Ectodermal cell (in vitro differentiated cells): ENCODE measurements around the gene NAV2.

Experiments
- H3K27ac ChIP-seq: 2 replicates; pipeline ENCODE4 v1.7.0; 2013; ENCODE audit warnings: mild to moderate bottlenecking, low read depth, low read length; ENCODE audit not compliant: insufficient read depth, poor library complexity, severe bottlenecking
- H3K27me3 ChIP-seq: 2 replicates; pipeline ENCODE4 v1.7.0; 2013; ENCODE audit warnings: mild to moderate bottlenecking, low read length; ENCODE audit not compliant: insufficient read depth, control insufficient read depth, poor library complexity, severe bottlenecking
- H3K36me3 ChIP-seq: one replicate; pipeline ENCODE4 v1.7.0; 2013; ENCODE audit warnings: low read length; ENCODE audit not compliant: control insufficient read depth, insufficient read depth
- H3K4me1 ChIP-seq: one replicate; pipeline ENCODE4 v1.7.0; 2013; ENCODE audit warnings: low read length; ENCODE audit not compliant: control insufficient read depth, insufficient read depth
- H3K4me3 ChIP-seq: 2 replicates; pipeline ENCODE4 v1.7.0; 2013; ENCODE audit warnings: low read depth, low read length, control low read depth; ENCODE audit not compliant: insufficient read depth
- H3K9me3 ChIP-seq: 2 replicates; pipeline ENCODE4 v1.7.0; 2013; ENCODE audit warnings: mild to moderate bottlenecking, low read length, moderate library complexity; ENCODE audit not compliant: control insufficient read depth
- WGBS, 2 experiments: methylation state at CpG; one replicate each; pipeline ENCODE4 v1.1.7; 2013; ENCODE audit warnings: missing lambda C conversion rate in 2 of 2; 5-methylcytosine and 5-hydroxymethylcytosine counted together

The NAV2 gene

GRCh38 chr11:20089367-20089766 lies 376.7 kb downstream of the NAV2 start:
- WGBS, 2 experiments, result 86 to 94% methylated on average over 3 of the region's 3 CpGs
- Histone ChIP-seq H3K27ac (no peak overlapping the region), H3K9me3 (no peaks in the 10 kb centered on the region), H3K4me3 (no peak overlapping the region), H3K36me3 (peaks cover 19% of the 10 kb centered on the region), H3K4me1 (no peaks in the 10 kb centered on the region), H3K27me3 (no peaks in the 10 kb centered on the region)

GRCh38 chr11:20089796-20090653 lies 377.4 kb downstream of the NAV2 start:
- Histone ChIP-seq H3K9me3 (no peaks in the 10 kb centered on the region), H3K27ac (no peak overlapping the region), H3K4me3 (no peak overlapping the region), H3K36me3 (peaks cover 19% of the 10 kb centered on the region), H3K27me3 (no peaks in the 10 kb centered on the region), H3K4me1 (no peaks in the 10 kb centered on the region)
- 94 to 96% methylated on average over 4 of the region's 5 CpGs for WGBS, 2 experiments

- H3K36me3 ChIP-seq, result peaks cover 21% of the 10 kb centered on the region
- H3K27me3 ChIP-seq, result no peaks in the 10 kb centered on the region
- H3K27ac ChIP-seq, result no peak overlapping the region
- H3K4me3 ChIP-seq, result no peak overlapping the region
- 90% methylated on average over 10 of the region's 10 CpGs for WGBS, 2 experiments
- no peaks in the 10 kb centered on the region for H3K4me1 ChIP-seq
- H3K9me3 ChIP-seq, result no peaks in the 10 kb centered on the region
Observed at GRCh38 chr11:20090654-20091374, 378.2 kb downstream of the NAV2 start.

GRCh38 chr11:20093775-20094174 lies 381.1 kb downstream of the NAV2 start:
- Histone ChIP-seq H3K27me3 (no peaks in the 10 kb centered on the region), H3K9me3 (no peaks in the 10 kb centered on the region), H3K27ac (no peak overlapping the region), H3K4me3 (no peak overlapping the region), H3K36me3 (peaks cover 42% of the 10 kb centered on the region), H3K4me1 (no peaks in the 10 kb centered on the region)
- 81 to 94% methylated on average over 4 to 5 of the region's 5 CpGs for WGBS, 2 experiments

- WGBS, 2 experiments, result 92 to 97% methylated on average over 4 of the region's 4 CpGs
- Histone ChIP-seq H3K9me3 (no peaks in the 10 kb centered on the region), H3K4me1 (no peaks in the 10 kb centered on the region), H3K27ac (no peak overlapping the region), H3K36me3 (peaks cover 46% of the 10 kb centered on the region), H3K4me3 (no peak overlapping the region), H3K27me3 (no peaks in the 10 kb centered on the region)
Observed at GRCh38 chr11:20095189-20095588, 382.6 kb downstream of the NAV2 start.

- H3K27ac ChIP-seq, result no peak overlapping the region
- H3K27me3 ChIP-seq, result no peaks in the 10 kb centered on the region
- no peaks in the 10 kb centered on the region for H3K9me3 ChIP-seq
- WGBS, 2 experiments, result 92 to 96% methylated on average over 12 to 13 of the region's 13 CpGs
- H3K4me3 ChIP-seq, result no peak overlapping the region
- no peaks in the 10 kb centered on the region for H3K4me1 ChIP-seq
- peaks cover 38% of the 10 kb centered on the region for H3K36me3 ChIP-seq
Observed at GRCh38 chr11:20097319-20098221, 384.9 kb downstream of the NAV2 start.

- H3K36me3 ChIP-seq, result peaks cover 41% of the 10 kb centered on the region
- no peaks in the 10 kb centered on the region for H3K9me3 ChIP-seq
- no peak overlapping the region for H3K4me3 ChIP-seq
- 95 to 98% methylated on average over 1 to 2 of the region's 2 CpGs for WGBS, 2 experiments
- no peaks in the 10 kb centered on the region for H3K27me3 ChIP-seq
- H3K4me1 ChIP-seq, result no peaks in the 10 kb centered on the region
- H3K27ac ChIP-seq, result no peak overlapping the region
Observed at GRCh38 chr11:20099527-20099926, 386.9 kb downstream of the NAV2 start.

GRCh38 chr11:20102397-20102796 lies 389.8 kb downstream of the NAV2 start:
- 92 to 94% methylated on average over 5 of the region's 5 CpGs for WGBS, 2 experiments
- Histone ChIP-seq H3K9me3 (no peaks in the 10 kb centered on the region), H3K27ac (no peak overlapping the region), H3K27me3 (no peaks in the 10 kb centered on the region), H3K4me3 (no peak overlapping the region), H3K36me3 (peaks cover 33% of the 10 kb centered on the region), H3K4me1 (no peaks in the 10 kb centered on the region)

GRCh38 chr11:20103281-20103680 lies 390.6 kb downstream of the NAV2 start:
- 95 to 96% methylated on average over 7 of the region's 7 CpGs for WGBS, 2 experiments

More at GRCh38 chr11:20103281-20103680, 390.6 kb downstream of the NAV2 start:
- Histone ChIP-seq H3K27me3 (no peaks in the 10 kb centered on the region), H3K36me3 (peaks cover 32% of the 10 kb centered on the region), H3K4me1 (no peaks in the 10 kb centered on the region), H3K27ac (no peak overlapping the region), H3K9me3 (no peaks in the 10 kb centered on the region), H3K4me3 (no peak overlapping the region)
